IMR-90 (cell line): ENCODE data around the gene MLYCD. TPM values are rescaled to one million over a fixed set of nuclear protein-coding genes. Genes with fewer than 3 reads are reported as not detected.

Experiments
- ATAC-seq: fragments of 200-7000 bp; cut with Tn5 transposase; 2 replicates; pipeline ENCODE4 v1.9.1; 2020; ENCODE audit warnings: low read depth, mild to moderate bottlenecking, moderate library complexity
- BruUV-seq: library from RNA; stranded (reverse); fragments of 400-500 nt; replicated peaks from 2 replicates; lab custom pipeline; 2021; lab: Mats Ljungman, UMichigan
- CTCF ChIA-PET: fragments of 300-600 bp; formaldehyde crosslinking; extraction: SDS; loops from one replicate; lab custom pipeline; 2021; ENCODE audit warnings: antibody characterized with exemption; lab: Yijun Ruan, JAX
- POLR2A ChIA-PET: fragments of 300-600 bp; sonication (Branson Sonifier 250); formaldehyde crosslinking; loops from one replicate; lab custom pipeline; 2022; ENCODE audit warnings: antibody characterized with exemption; ENCODE audit not compliant: unreplicated experiment; lab: Charles Lee
- DNase-seq: peaks from one replicate; pipeline ENCODE4 v3.0.0; 2013
- H2AFZ ChIP-seq: replicated peaks from 2 replicates; pipeline ENCODE3; 2013; ENCODE audit warnings: low read length, mild to moderate bottlenecking; ENCODE audit not compliant: poor library complexity
- H2AK5ac ChIP-seq: 2 replicates; pipeline ENCODE4 v1.6.1; 2013; ENCODE audit warnings: low read depth, low read length, inconsistent platforms
- H2AK9ac ChIP-seq: replicated peaks from 2 replicates; pipeline ENCODE3; 2013; ENCODE audit warnings: mild to moderate bottlenecking, low read depth, low read length, moderate library complexity; ENCODE audit not compliant: poor library complexity
- H2BK120ac ChIP-seq: 2 replicates; pipeline ENCODE4 v1.6.1; 2013; ENCODE audit warnings: low read depth, low read length, inconsistent platforms
- H2BK15ac ChIP-seq: 3 replicates; pipeline ENCODE4 v1.6.1; 2013; ENCODE audit warnings: low read depth, low read length, inconsistent platforms
- H2BK20ac ChIP-seq: 2 replicates; pipeline ENCODE4 v1.6.1; 2013; ENCODE audit warnings: low read depth, mild to moderate bottlenecking, inconsistent platforms, low read length, moderate library complexity
- H2BK5ac ChIP-seq: 2 replicates; pipeline ENCODE4 v1.6.1; 2013; ENCODE audit warnings: mild to moderate bottlenecking, low read depth, low read length, inconsistent platforms; ENCODE audit not compliant: poor library complexity, severe bottlenecking
- H3K14ac ChIP-seq: replicated peaks from 2 replicates; pipeline ENCODE4 v1.6.1; 2013; ENCODE audit warnings: low read depth, low read length, inconsistent platforms
- H3K18ac ChIP-seq: 2 replicates; pipeline ENCODE4 v1.6.1; 2013; ENCODE audit warnings: low read depth, low read length, control low read depth
- H3K23ac ChIP-seq: 2 replicates; pipeline ENCODE4 v1.6.1; 2013; ENCODE audit warnings: low read depth, low read length, inconsistent platforms
- H3K27ac ChIP-seq: 2 replicates; pipeline ENCODE4 v1.5.1; 2013; ENCODE audit warnings: mild to moderate bottlenecking, control low read depth, low read length; ENCODE audit not compliant: insufficient read depth
- H3K27me3 ChIP-seq: 2 replicates; pipeline ENCODE4 v1.6.1; 2013; ENCODE audit warnings: low read length; ENCODE audit not compliant: control insufficient read depth, insufficient read depth
- H3K36me3 ChIP-seq: 2 replicates; pipeline ENCODE4 v1.6.1; 2013; ENCODE audit warnings: low read length, mixed read lengths; ENCODE audit not compliant: control insufficient read depth, insufficient read depth
- H3K4ac ChIP-seq: 2 replicates; pipeline ENCODE4 v1.6.1; 2013; ENCODE audit warnings: low read depth, low read length, inconsistent platforms
- H3K4me1 ChIP-seq: 2 replicates; pipeline ENCODE4 v1.6.1; 2013; ENCODE audit warnings: low read length, mixed read lengths; ENCODE audit not compliant: control insufficient read depth, insufficient read depth
- H3K4me2 ChIP-seq: 2 replicates; pipeline ENCODE4 v1.6.1; 2013; ENCODE audit warnings: low read depth, mild to moderate bottlenecking, control low read depth, low read length, moderate library complexity
- H3K4me3 ChIP-seq: 2 replicates; pipeline ENCODE4 v1.5.1; 2013; ENCODE audit warnings: low read depth, mild to moderate bottlenecking, control low read depth, low read length, moderate library complexity; ENCODE audit not compliant: insufficient read depth
- H3K56ac ChIP-seq: 2 replicates; pipeline ENCODE4 v1.6.1; 2013; ENCODE audit warnings: low read length, inconsistent platforms; ENCODE audit not compliant: insufficient read depth; ENCODE audit errors: extremely low read depth
- H3K79me1 ChIP-seq, 2 experiments: 2 replicates each; pipeline ENCODE4 v1.6.1; 2013; ENCODE audit warnings: low read length in 2 of 2, inconsistent platforms in 1 of 2, low read depth in 1 of 2
- H3K9ac ChIP-seq: 2 replicates; pipeline ENCODE4 v1.6.1; 2013; ENCODE audit warnings: low read depth, low read length, control low read depth
- H3K9me1 ChIP-seq: 2 replicates; pipeline ENCODE4 v1.6.1; 2013; ENCODE audit warnings: low read length, inconsistent platforms; ENCODE audit not compliant: insufficient read depth
- H3K9me3 ChIP-seq: 2 replicates; pipeline ENCODE4 v1.6.1; 2013; ENCODE audit warnings: low read length; ENCODE audit not compliant: control insufficient read depth, insufficient read depth
- H4K20me1 ChIP-seq: 2 replicates; pipeline ENCODE4 v1.6.1; 2013; ENCODE audit warnings: low read length, inconsistent platforms; ENCODE audit not compliant: insufficient read depth
- H4K5ac ChIP-seq: 2 replicates; pipeline ENCODE4 v1.6.1; 2013; ENCODE audit warnings: mild to moderate bottlenecking, low read depth, low read length, control low read depth
- H4K8ac ChIP-seq, 2 experiments: 2 replicates each; pipeline ENCODE4 v1.6.1; 2013; ENCODE audit warnings: low read depth in 2 of 2, low read length in 2 of 2, control low read depth in 1 of 2, inconsistent platforms in 1 of 2
- H4K91ac ChIP-seq: 2 replicates; pipeline ENCODE4 v1.6.1; 2013; ENCODE audit warnings: low read depth, low read length, inconsistent platforms; ENCODE audit not compliant: insufficient read depth
- MXI1 ChIP-seq: IDR thresholded peaks from 2 replicates; pipeline ENCODE4 v1.6.1; 2012; ENCODE audit warnings: low read depth, mild to moderate bottlenecking, low read length, moderate library complexity, borderline replicate concordance
- RCOR1 ChIP-seq: IDR thresholded peaks from 2 replicates; pipeline ENCODE4 v1.6.1; 2012; ENCODE audit warnings: mild to moderate bottlenecking, low read length, improper control_type of control experiment; ENCODE audit not compliant: insufficient replicate concordance
- WGBS, 2 experiments: methylation state at CpG; one replicate each; pipeline versions ENCODE4 v1.1.5 to v1.1.7; 2013; ENCODE audit warnings: missing lambda C conversion rate in 2 of 2; ENCODE audit not compliant: insufficient read length in 1 of 2; ENCODE audit errors: extremely low coverage in 2 of 2; 5-methylcytosine and 5-hydroxymethylcytosine counted together
- dilution Hi-C: fragments of 300-500 bp; cut with HindIII; formaldehyde crosslinking; loops from one replicate; pipeline ENCODE4 v1.14.3; 2018; ENCODE audit warnings: low sequenced_read_pairs; ENCODE audit not compliant: unreplicated experiment
- in situ Hi-C: fragments of 300-500 bp; cut with MboI; formaldehyde crosslinking; loops from 3 replicates; pipeline ENCODE4 v1.14.3; 2019; ENCODE audit warnings: low sequenced_read_pairs, inconsistent platforms, mixed read lengths
- intact Hi-C: fragments of 100-400 bp; cut with micrococcal nuclease; formaldehyde crosslinking; loops from 2 replicates; pipeline ENCODE4 v1.10.0; 2022
- polyA plus RNA-seq, 3 experiments: library from polyadenylated mRNA; depleted of rRNA; stranded (reverse); fragments of >200 nt; gene quantifications; 2 replicates each; pipeline ENCODE4 v1.2.3, GENCODE V29; 2012; ENCODE audit warnings: low replicate concordance in 1 of 3
- total RNA-seq: library from RNA; depleted of rRNA; stranded (reverse); fragments of >200 nt; gene quantifications from 2 replicates; pipeline ENCODE4 v1.2.3, GENCODE V29; 2012

The MLYCD gene
- total and polyA plus RNA-seq, 2 of the 4 experiments (the other 2 are of a cell fraction), result 1.9 to 2.7 TPM

DNA sequence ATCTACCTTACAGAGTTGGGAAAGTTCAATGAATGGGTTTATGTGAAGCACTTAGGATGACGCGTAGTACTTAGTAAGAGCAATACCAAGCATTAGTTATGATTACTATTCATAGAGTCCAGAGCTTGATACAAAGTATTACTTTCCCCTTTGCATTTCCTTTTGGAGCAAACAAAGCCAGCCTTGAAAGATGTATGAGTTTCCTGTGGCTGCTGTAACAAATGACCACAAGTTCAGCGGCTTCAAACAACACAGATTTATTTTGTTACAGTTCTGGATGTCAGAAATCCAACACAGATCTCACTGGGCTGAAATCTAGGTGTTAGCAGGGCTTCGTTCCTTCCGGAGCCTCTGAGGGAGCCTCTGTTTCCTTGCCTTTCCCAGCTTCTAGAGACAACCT, 8.6 kb upstream of the MLYCD start:
- Histone ChIP-seq H2BK5ac (no peak overlapping the region), H2AFZ (no peak overlapping the region), H4K20me1 (no peaks in the 10 kb centered on the region), H3K23ac (no peak overlapping the region), H3K9me3 (peaks cover 11% of the 10 kb centered on the region), H2AK5ac (no peak overlapping the region), H3K9ac (no peak overlapping the region), H4K91ac (no peak overlapping the region), H2AK9ac (no peak overlapping the region), H4K5ac (no peak overlapping the region), H3K27me3 (peaks cover 15% of the 10 kb centered on the region), H3K14ac (no peak overlapping the region), H3K79me1 (no peaks in the 10 kb centered on the region), H2BK20ac (no peak overlapping the region), H2BK15ac (no peak overlapping the region), H3K4me2 (no peak overlapping the region), H4K8ac (no peak overlapping the region), H2BK120ac (no peak overlapping the region), H3K36me3 (no peaks in the 10 kb centered on the region), H3K4me3 (no peak overlapping the region), H3K4ac (no peak overlapping the region), H3K9me1 (no peaks in the 10 kb centered on the region), H3K56ac (no peak overlapping the region), H3K18ac (no peak overlapping the region), H3K27ac (no peak overlapping the region), H3K4me1 (no peaks in the 10 kb centered on the region)
- dilution Hi-C loops (no loop called here), in situ Hi-C loops (no loop called here), intact Hi-C loops (no loop called here)
- ATAC-seq (no peak), DNase-seq (no peak)
- TF ChIP-seq MXI1, result no peak
- no peak for TF ChIP-seq RCOR1
- POLR2A ChIA-PET, result no interaction called here
- WGBS, 2 experiments, result 84% methylated on average over 2 of the region's 5 CpGs; no CpG with 5 or more reads in 1 of the 2 experiments
- CTCF ChIA-PET, result no interaction called here
- BruUV-seq, result no TSS peak
